CD4-positive, alpha-beta T cell treated with Interferon alpha-2 for 1 hour (primary cell): ENCODE measurements around the gene MED12.

Source experiments
- DNase-seq, 2 donors: peaks; one replicate each; pipeline ENCODE4 v3.0.0-alpha.2; 2020 to 2022

The MED12 gene

DNA sequence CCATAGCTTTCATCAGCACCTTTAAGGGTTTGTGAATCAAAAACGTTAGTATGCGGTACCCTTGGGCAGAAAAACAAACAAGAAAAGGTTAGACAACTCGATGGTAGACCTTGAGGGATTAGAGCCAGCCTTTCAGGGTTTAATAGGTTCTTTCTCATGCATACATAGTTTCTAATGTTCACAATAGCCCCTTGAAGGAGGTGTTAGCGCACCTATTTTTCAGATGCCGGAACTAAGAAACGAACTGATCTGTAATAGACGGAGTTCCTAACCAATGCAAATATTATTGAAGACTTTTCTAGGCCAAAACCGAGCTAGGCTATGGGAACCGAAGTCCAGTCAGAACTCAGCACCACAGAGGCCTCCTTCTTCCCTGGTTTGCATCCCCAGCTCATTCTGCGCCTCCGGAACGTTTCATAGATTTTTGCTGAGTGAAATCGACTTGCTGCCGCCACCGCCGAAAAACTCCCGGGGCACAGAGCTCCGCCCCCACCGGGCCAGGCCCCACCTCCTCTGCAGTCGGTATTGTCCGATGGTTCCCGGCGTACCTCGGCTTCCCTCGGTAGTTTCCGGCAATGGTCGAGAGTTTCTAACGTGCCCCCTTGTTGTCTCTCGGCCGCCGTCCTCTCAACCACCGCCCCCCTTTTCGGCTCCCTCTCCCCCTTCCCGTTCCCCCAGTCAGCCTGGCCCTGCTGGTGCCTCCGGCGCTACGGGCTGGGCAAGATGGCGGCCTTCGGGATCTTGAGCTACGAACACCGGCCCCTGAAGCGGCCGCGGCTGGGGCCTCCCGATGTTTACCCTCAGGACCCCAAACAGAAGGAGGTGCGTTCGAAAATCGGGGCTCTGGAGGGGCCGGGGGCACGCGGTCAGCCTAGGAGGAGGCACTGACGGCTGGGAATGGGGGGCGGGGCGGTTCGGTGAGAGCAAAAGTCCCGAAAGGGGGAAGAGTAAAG lies at the start of gene MED12:
Gene MED12 (plus strand): TSS at position 565 of the 953 bp plus-strand sequence. CDS start 159 bp downstream, at position 724.
- DNase-seq, result peak; percentile 81 to 85

DNA sequence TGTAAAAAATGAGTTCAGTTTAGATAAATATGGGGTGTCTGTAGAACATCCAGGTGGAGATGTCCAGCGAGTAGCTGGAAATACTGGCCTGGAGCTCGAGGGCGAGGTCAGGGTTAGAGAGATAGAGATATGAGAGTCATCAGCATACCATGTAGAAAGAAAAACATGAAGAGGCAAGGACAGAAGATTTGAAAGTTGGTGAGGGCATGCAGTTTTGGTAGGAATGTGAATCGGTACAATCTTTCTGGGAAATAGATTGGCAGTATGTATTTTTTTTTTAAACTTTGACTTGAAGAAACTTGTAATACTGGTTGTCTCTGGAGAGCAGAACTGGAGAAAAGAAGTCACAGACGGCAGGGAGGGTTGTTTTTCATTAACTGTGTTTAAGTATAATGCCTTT lies 47.9 kb upstream of the MED12 start:
- DNase-seq, result no peak

DNA sequence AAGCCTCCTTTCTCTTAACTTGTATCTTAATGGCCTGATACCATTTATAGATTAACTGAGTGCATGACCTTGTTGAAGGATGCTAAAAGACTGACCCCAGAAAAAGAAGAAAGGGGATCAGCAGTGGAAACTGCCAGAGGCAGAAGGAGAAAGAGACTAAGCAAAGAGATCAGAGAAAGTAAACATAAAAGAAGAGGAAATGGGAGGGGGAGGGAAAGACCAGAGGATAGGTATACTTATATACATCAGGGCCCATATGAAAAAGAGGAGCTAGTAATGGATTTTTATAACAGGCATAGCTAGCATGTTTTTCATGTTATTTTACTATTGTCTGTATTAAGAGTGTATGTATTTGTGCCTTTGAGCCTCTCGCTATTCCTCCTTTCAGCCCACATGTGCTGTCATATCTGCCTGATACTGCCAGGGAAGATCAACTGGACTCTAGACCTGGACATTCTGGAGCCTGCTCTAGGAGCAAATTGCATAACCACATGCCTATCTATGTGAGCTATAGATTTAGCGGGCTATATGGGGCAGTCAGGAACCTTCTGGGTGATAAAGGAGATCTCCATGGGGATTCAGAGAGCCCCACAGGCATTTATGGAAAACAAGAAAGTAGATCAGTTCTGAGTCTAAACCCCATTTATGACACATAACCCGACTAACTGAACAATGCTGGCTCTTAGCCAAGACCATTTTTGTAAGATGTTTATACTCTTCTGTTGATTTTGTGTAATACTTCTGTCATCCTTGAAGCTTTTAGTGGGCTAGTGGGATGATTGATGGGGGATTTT lies 36.9 kb upstream of the MED12 start:
- DNase-seq, result no peak

DNA sequence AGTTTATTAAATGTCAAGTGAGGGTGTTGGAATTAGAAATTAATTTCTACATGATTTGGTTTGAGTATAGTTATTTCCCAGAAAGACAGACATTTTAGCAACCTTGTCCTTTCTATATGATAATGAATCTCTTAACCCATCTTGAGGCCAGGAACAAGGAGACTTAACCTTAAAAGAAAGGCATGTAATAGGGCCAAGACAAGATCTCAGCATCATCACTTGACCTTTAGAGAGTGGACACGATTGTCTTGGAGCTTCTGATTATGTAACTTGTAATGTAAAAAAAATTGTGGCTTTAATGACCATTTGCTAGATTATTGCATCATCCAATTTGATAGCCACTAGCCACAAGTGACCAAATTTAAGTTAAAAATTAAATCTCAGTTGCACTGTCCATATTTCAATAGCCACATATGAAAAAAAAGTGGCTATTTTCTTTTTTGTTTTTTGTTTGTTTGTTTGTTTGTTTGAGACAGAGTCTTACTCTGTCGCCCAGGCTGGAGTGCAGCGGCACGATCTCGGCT lies 36.2 kb upstream of the MED12 start:
- no peak for DNase-seq

DNA sequence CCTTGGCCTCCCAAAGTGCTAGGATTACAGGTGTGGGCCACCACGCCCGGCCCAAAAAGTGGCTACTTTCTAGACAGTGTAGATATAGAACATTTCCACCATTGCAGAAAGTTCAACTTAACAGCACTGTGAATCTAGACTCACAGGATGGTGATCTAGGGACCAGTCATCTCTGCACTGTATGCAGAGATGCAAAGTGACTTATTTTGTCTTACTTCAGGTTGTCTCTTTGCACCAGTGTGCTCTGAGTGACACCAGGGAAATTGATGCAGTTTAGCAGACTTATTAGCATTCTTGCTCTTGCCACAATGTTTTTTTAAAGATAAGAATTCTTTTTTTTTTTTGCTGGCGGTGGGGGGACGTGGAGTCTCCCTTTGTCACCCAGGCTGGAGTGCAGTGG lies 35.6 kb upstream of the MED12 start:
- no peak for DNase-seq

DNA sequence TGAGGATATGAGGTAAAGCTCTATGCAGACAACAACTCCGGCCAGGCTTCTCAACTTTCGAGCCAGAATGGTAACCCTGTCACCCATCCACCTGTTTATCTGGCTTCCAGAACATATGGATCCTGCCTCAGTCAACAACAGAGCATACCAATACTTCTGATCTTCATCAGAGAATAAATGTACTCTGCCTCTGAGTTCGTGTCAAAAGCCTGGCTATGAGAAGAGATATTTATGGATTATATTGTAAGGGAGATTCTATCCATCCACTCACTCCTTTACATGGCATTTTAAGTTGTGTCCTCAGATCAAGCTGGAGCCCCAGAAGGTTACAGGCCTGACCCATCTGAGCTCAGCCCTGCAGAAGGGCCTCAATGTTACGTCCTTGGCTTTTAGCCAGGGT lies 32.5 kb upstream of the MED12 start:
- DNase-seq, result no peak

DNA sequence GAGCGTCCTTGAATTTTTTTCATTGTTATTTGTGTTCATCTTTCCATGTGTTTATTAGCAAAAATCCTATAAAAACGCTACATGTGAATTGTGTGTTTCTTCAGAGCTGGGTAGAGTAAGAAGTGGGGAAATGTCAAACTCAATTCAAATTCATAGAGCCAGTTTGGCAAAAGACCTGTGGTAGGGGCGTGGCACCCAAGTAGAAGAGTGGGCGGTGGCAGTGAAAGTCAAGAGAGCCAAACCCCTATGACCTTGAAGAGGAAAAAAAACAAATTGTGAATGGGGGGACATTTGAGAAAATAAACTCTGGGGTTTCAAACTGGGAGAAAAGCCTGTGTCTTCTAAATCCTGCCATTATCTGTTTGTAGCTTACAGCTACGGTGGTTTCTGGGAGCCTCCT lies 27.1 kb upstream of the MED12 start:
- DNase-seq, result no peak

DNA sequence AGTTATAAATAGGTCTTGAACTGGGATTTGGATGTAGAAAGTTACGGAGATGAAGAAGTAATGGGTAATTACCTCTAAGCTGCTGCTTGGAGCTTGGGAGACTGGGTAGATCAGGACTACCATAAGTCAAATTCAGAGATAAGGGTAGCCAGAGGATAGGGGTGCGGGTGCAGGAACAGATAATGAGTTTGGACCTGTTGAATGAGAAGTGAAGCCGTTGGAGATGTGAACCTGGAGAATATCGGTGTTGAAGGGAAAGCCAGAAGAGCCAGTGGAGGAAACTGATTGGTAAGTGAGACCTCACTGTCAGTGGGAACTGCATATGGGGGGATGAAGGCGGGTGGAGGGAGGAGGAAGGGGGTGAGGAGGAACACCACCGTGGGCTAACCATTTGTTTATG lies 23.4 kb upstream of the MED12 start:
- DNase-seq, result no peak

DNA sequence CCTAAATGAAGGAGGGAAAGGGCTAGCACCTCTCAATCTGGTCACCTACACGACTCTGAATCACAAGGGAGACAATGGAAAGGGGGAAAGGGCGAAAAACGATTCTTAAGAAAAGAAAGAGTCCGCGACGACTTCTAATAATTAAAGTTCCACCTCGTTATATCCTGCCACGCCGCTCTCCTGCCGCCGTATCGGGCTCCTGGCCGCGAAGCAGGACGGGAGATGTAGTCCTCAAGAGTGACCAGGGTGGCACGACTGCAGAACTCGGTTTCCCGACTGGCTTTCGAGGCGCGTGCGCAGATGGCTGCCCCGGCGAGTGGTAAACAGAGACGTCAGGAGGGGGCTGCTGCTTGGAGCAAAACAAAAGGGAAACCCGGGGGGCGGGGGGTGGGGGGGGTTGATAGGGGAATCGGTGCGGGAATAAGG lies 22.8 kb upstream of the MED12 start, which contains the start of gene FOXO4:
Gene FOXO4 (plus strand): TSS at position 297 of the 426 bp plus-strand sequence. CDS start 678 bp downstream, outside the sequence.
- peak; percentile 92 to 93 for DNase-seq

DNA sequence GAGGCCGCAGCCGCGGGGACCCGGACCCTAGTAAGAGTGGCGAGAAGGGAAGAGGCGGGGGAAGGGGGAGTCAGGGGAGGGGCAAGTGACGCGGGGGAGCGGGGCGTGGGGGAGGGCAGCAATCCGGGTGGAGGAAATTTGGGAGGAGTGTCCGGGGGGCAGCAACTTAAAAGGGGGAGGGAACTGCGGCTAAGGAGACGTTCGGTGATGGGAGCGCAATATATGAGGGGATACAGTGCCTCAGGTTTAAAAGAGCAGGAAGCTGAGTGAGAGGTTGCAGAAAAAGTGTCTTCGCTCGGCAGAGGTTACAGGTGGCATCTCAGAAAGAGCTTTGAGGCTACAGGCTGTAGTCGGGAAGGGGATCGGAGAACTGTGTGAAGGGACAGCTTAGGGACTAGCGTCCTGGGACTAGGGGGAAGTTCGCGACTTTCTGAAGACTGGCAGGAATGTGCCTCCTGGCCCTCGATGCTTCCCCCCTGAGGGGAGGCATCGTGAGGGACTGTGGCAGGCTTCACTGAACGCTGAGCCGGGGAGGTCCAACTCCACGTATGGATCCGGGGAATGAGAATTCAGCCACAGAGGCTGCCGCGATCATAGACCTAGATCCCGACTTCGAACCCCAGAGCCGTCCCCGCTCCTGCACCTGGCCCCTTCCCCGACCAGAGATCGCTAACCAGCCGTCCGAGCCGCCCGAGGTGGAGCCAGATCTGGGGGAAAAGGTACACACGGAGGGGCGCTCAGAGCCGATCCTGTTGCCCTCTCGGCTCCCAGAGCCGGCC lies 22.2 kb upstream of the MED12 start:
- peak in 1 of 2 donors; percentile 81 for DNase-seq

DNA sequence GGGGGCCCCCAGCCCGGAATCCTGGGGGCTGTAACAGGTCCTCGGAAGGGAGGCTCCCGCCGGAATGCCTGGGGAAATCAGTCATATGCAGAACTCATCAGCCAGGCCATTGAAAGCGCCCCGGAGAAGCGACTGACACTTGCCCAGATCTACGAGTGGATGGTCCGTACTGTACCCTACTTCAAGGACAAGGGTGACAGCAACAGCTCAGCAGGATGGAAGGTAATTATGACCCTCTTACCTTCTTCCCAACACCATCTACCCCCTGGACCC lies 21.7 kb upstream of the MED12 start:
- DNase-seq, result no peak

DNA sequence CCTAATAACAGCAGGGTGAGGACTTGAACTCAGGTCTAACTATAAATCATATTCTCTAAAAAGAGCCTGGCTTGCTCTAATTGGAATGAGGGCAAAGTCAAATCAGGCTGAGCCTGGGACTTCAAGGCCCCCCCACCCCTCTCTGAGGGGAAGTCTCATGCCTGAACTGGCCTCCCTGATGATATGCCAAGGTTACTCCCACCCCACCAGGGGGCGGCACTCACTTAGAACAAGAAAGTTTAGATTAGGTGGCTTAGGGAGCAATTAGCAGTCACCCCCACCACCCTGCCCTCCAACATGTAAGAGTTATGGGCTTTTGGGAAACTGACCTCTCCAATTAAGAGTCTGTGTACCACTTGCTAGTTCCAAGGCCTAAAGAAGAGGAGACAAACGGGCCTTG lies 20.1 kb upstream of the MED12 start:
- DNase-seq, result peak; percentile 83 to 84

DNA sequence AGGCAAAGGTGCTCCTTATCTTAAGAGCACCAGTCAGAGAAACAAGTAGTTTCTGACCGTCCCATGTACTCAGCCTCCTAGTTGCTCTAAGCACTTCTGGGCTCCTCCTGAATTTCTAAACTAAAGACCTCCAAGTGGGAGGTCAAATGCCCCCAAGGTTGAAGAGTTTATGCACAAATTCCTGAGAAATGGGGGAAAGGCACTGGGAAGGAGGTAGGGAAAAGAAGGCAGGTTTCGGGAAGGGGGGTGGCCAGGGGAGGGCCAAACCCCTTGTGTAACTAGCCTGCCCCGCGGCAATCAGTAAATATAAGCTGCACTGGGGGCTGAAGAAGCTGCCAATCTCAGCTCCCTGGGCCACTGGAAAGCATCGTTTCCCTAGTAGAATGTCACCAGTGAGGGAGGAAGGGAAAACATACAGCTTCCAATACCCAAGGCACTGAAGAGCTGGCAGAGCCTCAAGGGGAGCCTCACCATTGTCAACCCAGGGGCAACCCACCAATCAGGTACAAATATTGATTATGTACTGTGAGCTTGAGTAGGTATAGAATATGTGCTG lies 19.4 kb upstream of the MED12 start:
- no peak for DNase-seq

DNA sequence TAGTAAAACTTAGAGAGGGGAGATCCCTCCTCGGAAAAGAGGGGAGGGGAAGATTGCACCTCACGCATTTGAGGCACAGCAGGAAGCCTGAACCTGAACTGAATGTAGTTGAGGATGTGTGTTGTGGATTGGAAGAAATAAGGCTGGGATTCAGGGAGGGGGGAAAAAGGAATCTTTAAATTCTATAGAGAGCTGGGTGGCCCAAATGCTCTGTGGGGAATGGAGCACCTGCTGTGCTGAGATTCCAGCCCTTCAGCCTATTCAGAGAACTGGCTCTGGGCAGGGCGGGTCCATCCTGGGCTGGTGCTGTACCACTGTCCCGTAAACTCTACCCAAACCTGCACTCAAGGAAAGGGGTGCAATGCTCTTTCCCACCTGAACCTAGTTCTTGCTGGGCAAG lies 18.7 kb upstream of the MED12 start:
- no peak for DNase-seq

DNA sequence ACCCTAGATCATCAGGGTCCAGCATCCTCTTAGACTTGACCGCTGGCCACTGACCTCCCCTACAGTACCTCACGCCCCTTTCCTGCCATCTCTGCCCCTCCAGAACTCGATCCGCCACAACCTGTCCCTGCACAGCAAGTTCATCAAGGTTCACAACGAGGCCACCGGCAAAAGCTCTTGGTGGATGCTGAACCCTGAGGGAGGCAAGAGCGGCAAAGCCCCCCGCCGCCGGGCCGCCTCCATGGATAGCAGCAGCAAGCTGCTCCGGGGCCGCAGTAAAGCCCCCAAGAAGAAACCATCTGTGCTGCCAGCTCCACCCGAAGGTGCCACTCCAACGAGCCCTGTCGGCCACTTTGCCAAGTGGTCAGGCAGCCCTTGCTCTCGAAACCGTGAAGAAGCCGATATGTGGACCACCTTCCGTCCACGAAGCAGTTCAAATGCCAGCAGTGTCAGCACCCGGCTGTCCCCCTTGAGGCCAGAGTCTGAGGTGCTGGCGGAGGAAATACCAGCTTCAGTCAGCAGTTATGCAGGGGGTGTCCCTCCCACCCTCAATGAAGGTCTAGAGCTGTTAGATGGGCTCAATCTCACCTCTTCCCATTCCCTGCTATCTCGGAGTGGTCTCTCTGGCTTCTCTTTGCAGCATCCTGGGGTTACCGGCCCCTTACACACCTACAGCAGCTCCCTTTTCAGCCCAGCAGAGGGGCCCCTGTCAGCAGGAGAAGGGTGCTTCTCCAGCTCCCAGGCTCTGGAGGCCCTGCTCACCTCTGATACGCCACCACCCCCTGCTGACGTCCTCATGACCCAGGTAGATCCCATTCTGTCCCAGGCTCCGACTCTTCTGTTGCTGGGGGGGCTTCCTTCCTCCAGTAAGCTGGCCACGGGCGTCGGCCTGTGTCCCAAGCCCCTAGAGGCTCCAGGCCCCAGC lies 17.6 kb upstream of the MED12 start:
- DNase-seq, result no peak

DNA sequence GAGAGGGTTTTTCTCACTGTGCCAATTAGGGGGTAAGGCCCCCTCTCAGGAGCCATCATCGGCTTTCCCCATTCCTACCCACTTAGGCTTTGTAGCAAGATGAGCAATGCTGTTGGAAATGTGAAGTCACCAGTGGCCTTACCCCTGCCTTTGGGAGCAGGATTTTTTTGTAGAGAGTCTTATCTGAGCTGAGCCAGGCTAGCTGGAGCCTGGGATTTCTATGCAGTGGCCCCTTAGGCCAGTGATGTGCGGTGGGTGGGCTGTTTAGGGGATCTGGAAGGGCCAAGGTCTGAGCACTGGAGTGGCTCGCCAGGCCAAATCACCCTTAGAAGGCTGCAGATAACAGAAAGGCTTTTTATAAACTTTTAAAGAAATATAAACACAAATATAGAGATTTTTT lies 16.1 kb upstream of the MED12 start:
- DNase-seq, result no peak

DNA sequence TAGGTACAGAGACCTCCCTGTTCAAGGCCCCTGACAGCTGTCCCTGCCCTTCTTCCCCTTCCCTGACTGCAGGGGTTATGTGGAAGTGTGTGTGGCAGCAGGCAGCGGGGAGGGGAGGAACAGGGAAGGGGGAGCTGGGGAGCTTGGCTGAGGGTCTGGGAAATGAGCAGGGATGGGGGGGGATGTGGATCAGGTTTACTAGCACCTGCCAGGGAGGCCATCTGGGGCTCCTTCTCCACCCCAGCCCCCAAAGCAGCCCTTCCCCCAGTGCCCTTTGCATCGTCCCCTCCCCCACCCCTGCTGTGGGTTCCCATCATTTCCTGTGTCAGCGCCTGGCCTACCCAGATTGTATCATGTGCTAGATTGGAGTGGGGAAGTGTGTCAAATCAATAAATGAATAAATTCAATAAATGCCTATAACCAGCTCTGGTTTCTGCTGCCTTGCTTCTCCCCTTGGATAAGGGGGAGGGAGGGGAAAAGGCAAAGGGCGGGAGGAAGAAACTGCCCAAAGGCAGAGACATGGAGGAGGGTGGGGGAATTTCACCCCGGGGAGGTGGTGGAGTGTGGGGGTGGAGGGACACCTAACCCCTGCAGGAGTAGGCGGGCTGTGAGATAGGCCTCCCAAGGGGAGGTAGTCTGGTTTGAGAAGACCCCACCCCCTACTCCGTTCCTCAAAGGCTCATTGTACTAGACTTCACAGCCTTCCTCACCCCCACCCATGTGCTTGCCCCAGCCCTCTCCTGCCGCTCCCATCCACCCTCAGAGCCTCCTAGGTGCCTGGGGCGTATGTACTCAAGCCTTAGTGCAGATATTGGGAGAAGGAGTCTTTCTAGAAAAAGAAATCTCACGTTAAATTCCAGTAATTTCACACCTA lies 15.0 kb upstream of the MED12 start:
- peak; percentile 55 to 73 for DNase-seq

DNA sequence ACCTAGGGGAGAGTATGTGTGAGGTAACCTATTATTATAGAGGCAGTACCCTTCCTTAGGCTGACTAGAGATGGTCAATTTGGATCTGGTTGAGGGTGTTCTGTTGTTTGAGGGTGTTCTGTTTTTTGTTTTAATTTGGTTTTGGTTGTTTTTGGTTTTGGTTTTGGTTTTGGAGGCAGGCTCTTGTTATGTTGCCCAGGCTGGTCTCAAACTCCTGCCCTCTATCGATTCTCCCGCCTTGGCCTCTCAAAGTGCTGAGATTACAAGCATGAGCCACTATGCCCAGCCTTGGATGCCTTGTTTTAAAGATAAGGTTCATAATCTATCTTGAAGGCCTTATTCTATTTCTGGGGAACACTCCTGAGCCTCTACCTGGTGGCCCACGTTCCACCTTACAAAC lies 12.8 kb upstream of the MED12 start:
- DNase-seq, result peak in 1 of 2 donors; percentile 45

DNA sequence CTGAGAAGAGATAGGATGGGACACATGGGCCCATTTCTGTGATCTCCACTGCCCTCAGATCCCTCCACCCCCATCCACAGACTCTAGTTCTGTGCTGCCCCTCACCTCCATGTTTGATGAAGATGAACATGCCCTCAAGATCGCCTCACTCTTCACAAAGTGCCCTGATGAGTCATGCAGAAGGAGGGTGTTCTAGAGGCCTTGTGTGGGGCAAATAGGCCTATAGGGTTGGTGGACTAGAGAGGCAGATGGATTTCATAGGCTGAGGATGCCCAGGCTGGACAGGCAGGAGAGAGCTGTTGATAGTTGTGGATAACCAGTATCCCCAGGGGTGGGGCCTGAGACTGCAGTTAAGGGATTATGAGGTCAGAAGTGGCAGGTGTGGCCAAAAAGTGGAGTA lies 12.0 kb upstream of the MED12 start, which contains the start of gene CXorf65:
Gene CXorf65 (minus strand): TSS at position 314 of the 400 bp plus-strand sequence. CDS start 184 bp downstream, at position 130.
- DNase-seq, result peak; percentile 17 to 55

DNA sequence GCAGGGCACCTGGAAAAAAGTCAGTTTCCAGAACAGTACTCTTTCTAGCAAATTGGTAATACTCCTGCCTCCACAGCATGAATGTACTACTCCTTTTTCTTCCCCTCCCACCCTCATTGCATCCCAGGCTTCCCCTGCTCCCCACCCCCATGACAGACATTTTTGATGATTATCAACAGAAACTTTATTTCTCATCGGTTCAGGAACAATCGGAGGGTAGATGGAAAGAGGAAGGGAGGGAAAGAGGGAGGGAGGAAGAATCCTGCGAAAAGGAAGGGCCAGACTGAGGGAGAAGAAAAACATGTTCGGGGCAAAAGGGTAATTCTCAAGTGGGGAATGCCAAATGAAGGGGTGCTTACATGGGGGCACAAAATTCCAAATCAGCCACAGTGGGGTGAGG lies 11.2 kb upstream of the MED12 start:
- no peak for DNase-seq
